ENCODE measurements around the gene SHOC1. TPM values are rescaled to one million over a fixed set of nuclear protein-coding genes. Genes with fewer than 3 reads are reported as not detected.

Gene SHOC1
- total and polyA plus RNA-seq, 8 donors = 0.15 to 0.31 (median 0.19) TPM; not detected in 4

DNA sequence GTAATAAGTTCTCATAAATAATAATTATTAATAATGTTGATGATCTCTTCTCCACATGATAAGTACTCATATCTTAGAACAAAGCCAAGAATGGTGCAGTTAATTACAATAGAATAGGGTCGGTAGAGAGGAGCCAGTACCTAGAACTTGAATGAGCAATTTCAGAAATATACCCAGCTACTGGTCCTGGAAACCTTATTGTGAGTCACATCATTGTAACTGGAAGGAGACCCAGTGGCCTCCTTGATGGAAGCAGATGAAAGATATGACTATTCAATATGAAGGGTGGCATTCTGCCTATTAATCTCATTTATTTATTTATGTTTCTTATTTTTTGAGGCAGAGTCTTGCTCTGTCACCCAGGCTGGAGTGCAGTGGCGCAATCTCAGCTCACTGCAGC lies 37.7 kb upstream of the SHOC1 start:
- no peak overlapping the region for H3K27ac ChIP-seq
- H3K36me3 ChIP-seq = no peaks in the 10 kb centered on the region
- no peak for DNase-seq
- intact Hi-C loops (cut with DNase I; ENCODE audit: low total_unique reads) = no loop called here
- no peaks in the 10 kb centered on the region for H3K9me3 ChIP-seq
- peaks cover 0 to 6% (median 0%) of the 10 kb centered on the region in 4 donors for H3K4me1 ChIP-seq
- 89 to 99% (median 95%) methylated on average over 2 of the region's 2 CpGs for WGBS, 5 donors
- no peak for TF ChIP-seq EP300 (IDR thresholded peaks at IDR 0.05)
- TF ChIP-seq, protein P1, sequence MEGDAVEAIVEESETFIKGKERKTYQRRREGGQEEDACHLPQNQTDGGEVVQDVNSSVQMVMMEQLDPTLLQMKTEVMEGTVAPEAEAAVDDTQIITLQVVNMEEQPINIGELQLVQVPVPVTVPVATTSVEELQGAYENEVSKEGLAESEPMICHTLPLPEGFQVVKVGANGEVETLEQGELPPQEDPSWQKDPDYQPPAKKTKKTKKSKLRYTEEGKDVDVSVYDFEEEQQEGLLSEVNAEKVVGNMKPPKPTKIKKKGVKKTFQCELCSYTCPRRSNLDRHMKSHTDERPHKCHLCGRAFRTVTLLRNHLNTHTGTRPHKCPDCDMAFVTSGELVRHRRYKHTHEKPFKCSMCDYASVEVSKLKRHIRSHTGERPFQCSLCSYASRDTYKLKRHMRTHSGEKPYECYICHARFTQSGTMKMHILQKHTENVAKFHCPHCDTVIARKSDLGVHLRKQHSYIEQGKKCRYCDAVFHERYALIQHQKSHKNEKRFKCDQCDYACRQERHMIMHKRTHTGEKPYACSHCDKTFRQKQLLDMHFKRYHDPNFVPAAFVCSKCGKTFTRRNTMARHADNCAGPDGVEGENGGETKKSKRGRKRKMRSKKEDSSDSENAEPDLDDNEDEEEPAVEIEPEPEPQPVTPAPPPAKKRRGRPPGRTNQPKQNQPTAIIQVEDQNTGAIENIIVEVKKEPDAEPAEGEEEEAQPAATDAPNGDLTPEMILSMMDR (IDR thresholded peaks at IDR 0.05) = no peak
- no peak for TF ChIP-seq POLR2A (IDR thresholded peaks at IDR 0.05)
- no peak for TF ChIP-seq POLR2AphosphoS5 (IDR thresholded peaks at IDR 0.05)
- H3K4me3 ChIP-seq = no peak overlapping the region
- H3K27me3 ChIP-seq = no peaks in the 10 kb centered on the region

DNA sequence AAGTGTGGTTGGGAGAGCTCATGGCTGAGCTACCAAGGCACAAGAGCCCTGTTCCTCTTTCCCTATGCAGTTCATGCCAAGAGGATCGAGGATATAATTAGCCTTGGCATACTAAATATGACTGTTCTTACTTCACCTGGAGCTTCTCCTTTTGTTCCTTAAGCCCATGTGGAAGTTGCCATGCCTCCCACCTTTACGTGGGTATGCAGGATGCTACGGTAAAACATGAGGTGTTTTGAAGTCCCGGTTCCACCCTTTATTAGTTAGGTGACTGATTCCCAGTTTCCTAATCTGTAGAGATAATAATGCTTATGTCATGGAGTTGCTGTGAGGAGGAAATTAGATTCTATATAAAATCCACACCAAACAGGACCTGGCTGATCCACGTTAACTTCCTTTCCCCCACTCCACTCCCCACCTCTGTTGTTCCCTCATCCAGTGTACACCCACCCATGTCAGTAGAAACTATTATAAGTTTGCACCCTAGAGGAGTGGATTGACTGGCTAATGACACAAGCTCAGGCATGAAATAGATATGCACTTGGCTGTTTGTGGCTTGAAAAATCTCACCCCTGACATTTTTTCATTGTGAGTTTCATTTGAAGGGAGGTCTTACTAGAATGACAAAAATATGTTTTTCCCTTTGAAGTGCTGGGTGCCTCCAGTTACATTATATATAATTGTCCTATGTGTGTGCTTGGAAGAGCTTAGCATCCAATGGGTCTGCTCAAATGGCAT lies 36.8 kb upstream of the SHOC1 start:
- Histone ChIP-seq H3K9me3 (no peaks in the 10 kb centered on the region), H3K27ac (no peak overlapping the region), H3K4me3 (no peak overlapping the region), H3K27me3 (no peaks in the 10 kb centered on the region), H3K4me1 (peaks cover 0 to 6% (median 0%) of the 10 kb centered on the region in 4 donors), H3K36me3 (no peaks in the 10 kb centered on the region)
- WGBS, 5 donors = 51 to 62% (median 57%) methylated on average over 5 of the region's 5 CpGs
- TF ChIP-seq, protein P1 (IDR thresholded peaks at IDR 0.05) = no peak
- TF ChIP-seq EP300 (IDR thresholded peaks at IDR 0.05) = no peak
- no peak for TF ChIP-seq POLR2AphosphoS5 (IDR thresholded peaks at IDR 0.05)
- no peak for TF ChIP-seq POLR2A (IDR thresholded peaks at IDR 0.05)
- intact Hi-C loops (cut with DNase I; ENCODE audit: low total_unique reads) = no loop called here
- no peak for DNase-seq

DNA sequence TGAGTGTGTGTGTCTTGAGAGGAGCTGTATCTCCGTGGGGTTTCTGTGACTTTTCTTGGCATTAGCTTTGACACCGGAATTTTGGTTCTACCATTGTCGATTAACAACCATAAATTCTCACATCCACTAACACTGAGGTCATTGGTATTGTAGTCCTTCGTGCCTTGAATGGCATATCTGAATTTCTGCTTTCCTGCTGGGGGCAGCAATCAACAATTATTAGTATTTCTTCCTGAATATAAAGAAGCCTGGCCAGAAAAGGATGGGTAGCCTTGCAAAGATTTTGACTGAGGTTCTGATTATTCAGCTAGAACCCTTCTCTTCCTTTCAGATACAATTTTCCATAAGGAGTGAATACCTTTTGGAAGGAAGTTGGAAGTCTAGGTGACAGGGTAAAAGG lies 33.5 kb upstream of the SHOC1 start:
- no peak overlapping the region for H3K27ac ChIP-seq
- H3K4me1 ChIP-seq = peaks cover 0 to 6% (median 0%) of the 10 kb centered on the region in 4 donors
- no peak overlapping the region for H3K4me3 ChIP-seq
- H3K9me3 ChIP-seq = no peaks in the 10 kb centered on the region
- WGBS, 5 donors = 62 to 75% (median 72%) methylated on average over 4 of the region's 4 CpGs
- H3K27me3 ChIP-seq = no peaks in the 10 kb centered on the region
- intact Hi-C loops (cut with DNase I; ENCODE audit: low total_unique reads) = no loop called here
- H3K36me3 ChIP-seq = no peaks in the 10 kb centered on the region
- TF ChIP-seq, protein P1 (IDR thresholded peaks at IDR 0.05) = peak in 1 of 7 experiments; percentile 19
- no peak for TF ChIP-seq EP300 (IDR thresholded peaks at IDR 0.05)
- TF ChIP-seq POLR2A (IDR thresholded peaks at IDR 0.05) = no peak
- no peak for TF ChIP-seq POLR2AphosphoS5 (IDR thresholded peaks at IDR 0.05)
- DNase-seq = no peak

DNA sequence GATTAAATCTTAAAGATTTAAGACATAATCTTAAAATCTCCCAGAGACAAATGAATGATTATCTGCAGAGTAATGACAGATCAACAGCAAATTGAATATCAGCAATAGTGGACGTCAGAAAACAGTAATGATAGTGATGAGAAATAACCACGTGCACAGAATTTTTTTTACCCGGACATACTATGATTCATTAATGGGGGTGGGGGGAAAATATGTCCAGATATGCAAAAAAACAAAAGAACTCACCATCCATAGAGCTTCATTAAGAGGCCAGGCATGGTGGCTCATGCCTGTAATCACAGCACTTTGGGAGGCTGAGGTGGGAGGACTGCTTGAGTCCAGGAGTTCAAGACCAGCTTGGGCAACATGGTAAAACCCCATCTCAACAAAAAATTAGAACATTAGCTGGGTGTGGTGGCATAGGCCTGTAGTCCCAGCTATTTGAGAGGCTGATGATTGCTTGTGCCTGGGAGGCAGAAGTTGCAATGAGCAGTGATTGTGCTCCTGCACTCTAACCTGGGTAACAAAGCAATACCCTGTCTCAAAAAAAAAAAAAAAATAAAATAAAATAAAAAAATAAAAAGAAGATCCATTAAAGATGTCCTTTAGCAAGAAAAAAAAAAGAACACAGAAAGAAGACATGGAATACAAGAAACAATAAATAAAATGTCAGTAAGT lies 30.9 kb upstream of the SHOC1 start:
- intact Hi-C loops (cut with DNase I; ENCODE audit: low total_unique reads) = no loop called here
- Histone ChIP-seq H3K27ac (no peak overlapping the region), H3K9me3 (no peaks in the 10 kb centered on the region), H3K4me1 (no peaks in the 10 kb centered on the region), H3K36me3 (no peaks in the 10 kb centered on the region), H3K4me3 (no peak overlapping the region), H3K27me3 (no peaks in the 10 kb centered on the region)
- 56 to 73% (median 64%) methylated on average over 3 of the region's 3 CpGs for WGBS, 5 donors
- no peak for DNase-seq
- TF ChIP-seq POLR2AphosphoS5 (IDR thresholded peaks at IDR 0.05) (no peak), EP300 (IDR thresholded peaks at IDR 0.05) (no peak), POLR2A (IDR thresholded peaks at IDR 0.05) (no peak)
- TF ChIP-seq, protein P1 (IDR thresholded peaks at IDR 0.05) = no peak
